A549 (cell line): ENCODE measurements around the gene DCK. TPM values are rescaled to one million over a fixed set of nuclear protein-coding genes. Genes with fewer than 3 reads are reported as not detected.

Experiments
- ATAC-seq, 2 experiments: fragments of 200-7000 bp in 1 of 2; fragments of >200 bp in 1 of 2; cut with Nextera tagmentation in 1 of 2; cut with Tn5 transposase in 1 of 2; 3 replicates each; pipeline versions ENCODE4 v1.8.0 to v1.9.1; 2018 to 2020; ENCODE audit warnings: mild to moderate bottlenecking in 1 of 2, moderate library complexity in 1 of 2
- CTCF ChIA-PET: fragments of 300-600 bp; sonication (Branson Sonifier 250); formaldehyde crosslinking; extraction: SDS; loops from one replicate; lab custom pipeline; 2021; ENCODE audit warnings: antibody characterized with exemption, inconsistent platforms; lab: Yijun Ruan, JAX
- POLR2A ChIA-PET: fragments of 350-600 bp; formaldehyde crosslinking; extraction: SDS; loops from one replicate; lab custom pipeline; 2021; ENCODE audit warnings: antibody characterized with exemption, inconsistent platforms; lab: Yijun Ruan, JAX
- DNase-seq, 2 experiments: peaks; one replicate each; pipeline versions ENCODE4 v3.0.0 to v3.0.0-alpha.2; 2011 to 2016; ENCODE audit warnings: low read depth in 1 of 2, low spot score in 1 of 2
- FAIRE-seq: peaks from 2 replicates; lab custom pipeline; 2011; peaks lifted over from hg19 to GRCh38; lab: Jason Lieb, UNC
- H3K27ac ChIP-seq, 2 experiments: fragments of >200 bp; sonication (Bioruptor Twin); formaldehyde crosslinking; 3 replicates each; pipeline ENCODE4 v1.5.1; 2016 to 2017
- H3K4me1 ChIP-seq: fragments of >200 bp; sonication (Bioruptor Twin); formaldehyde crosslinking; 3 replicates; pipeline ENCODE4 v1.6.1; 2016
- H3K4me2 ChIP-seq: fragments of >200 bp; sonication (Bioruptor Twin); formaldehyde crosslinking; 3 replicates; pipeline ENCODE4 v1.6.1; 2016
- H3K4me3 ChIP-seq: fragments of >200 bp; sonication (Bioruptor Twin); formaldehyde crosslinking; 3 replicates; pipeline ENCODE4 v1.5.1; 2016
- H3K9me3 ChIP-seq: fragments of >200 bp; sonication (Bioruptor Twin); formaldehyde crosslinking; 3 replicates; pipeline ENCODE4 v1.6.1; 2016
- BHLHE40 ChIP-seq: IDR thresholded peaks from 2 replicates; pipeline ENCODE4 v1.6.1; 2012; ENCODE audit warnings: low read depth, low read length, inconsistent platforms
- CBX8 ChIP-seq: fragments of 200-600 bp; sonication (generic); IDR thresholded peaks from 2 replicates; pipeline ENCODE4 v1.6.1; 2016
- CHD4 ChIP-seq: fragments of 200-600 bp; sonication (generic); IDR thresholded peaks from 2 replicates; pipeline ENCODE4 v1.6.1; 2016; ENCODE audit warnings: antibody characterized with exemption, mild to moderate bottlenecking, borderline replicate concordance
- EHF ChIP-seq: fragments of 250-450 bp; sonication (Bioruptor Pico); IDR thresholded peaks from 2 replicates; pipeline ENCODE4 v1.5.0; 2020; ENCODE audit warnings: mild to moderate bottlenecking
- EHMT2 ChIP-seq: fragments of 200-600 bp; sonication (generic); IDR thresholded peaks from 2 replicates; pipeline ENCODE4 v1.6.1; 2016; ENCODE audit warnings: antibody characterized with exemption, low read depth, mild to moderate bottlenecking, moderate library complexity
- EP300 ChIP-seq, 2 experiments: fragments of >200 bp; sonication (Bioruptor Twin); formaldehyde crosslinking; IDR thresholded peaks; 2 replicates in 1 of 2; 3 replicates in 1 of 2; pipeline ENCODE4 v1.6.1; 2016 to 2017
- ESRRA ChIP-seq: fragments of 150-350 bp; IDR thresholded peaks from 2 replicates; pipeline ENCODE4 v1.6.1; 2014; ENCODE audit warnings: mild to moderate bottlenecking, low read length, borderline replicate concordance
- HOXB5 ChIP-seq: fragments of 250-450 bp; sonication (Bioruptor Pico); IDR thresholded peaks from 2 replicates; pipeline ENCODE4 v1.5.0; 2020; ENCODE audit warnings: mild to moderate bottlenecking, moderate library complexity
- JUNB ChIP-seq: fragments of >200 bp; sonication (Bioruptor Twin); formaldehyde crosslinking; IDR thresholded peaks from 2 replicates; pipeline ENCODE4 v1.6.1; 2016
- KDM5A ChIP-seq: fragments of 200-600 bp; sonication (generic); IDR thresholded peaks from 2 replicates; pipeline ENCODE4 v1.6.1; 2016; ENCODE audit warnings: antibody characterized with exemption, mild to moderate bottlenecking
- MAZ ChIP-seq: fragments of 150-350 bp; IDR thresholded peaks from 2 replicates; pipeline ENCODE4 v1.6.1; 2014; ENCODE audit warnings: antibody characterized with exemption, low read depth, low read length, borderline replicate concordance
- NPAS2 ChIP-seq: fragments of 250-450 bp; sonication (Bioruptor Pico); IDR thresholded peaks from 2 replicates; pipeline ENCODE4 v1.8.0; 2022; ENCODE audit warnings: mild to moderate bottlenecking, moderate library complexity, borderline replicate concordance
- PHF8 ChIP-seq: fragments of 200-600 bp; sonication (generic); IDR thresholded peaks from 2 replicates; pipeline ENCODE4 v1.6.1; 2016; ENCODE audit warnings: low read depth, mild to moderate bottlenecking, antibody characterized with exemption, moderate library complexity, borderline replicate concordance
- RCOR1 ChIP-seq: fragments of 150-350 bp; IDR thresholded peaks from 2 replicates; pipeline ENCODE4 v1.6.1; 2014; ENCODE audit warnings: antibody characterized with exemption, low read length, low read depth
- RFX5 ChIP-seq: fragments of 450-650 bp; IDR thresholded peaks from 2 replicates; pipeline ENCODE4 v1.7.1; 2014; ENCODE audit warnings: antibody characterized with exemption, mild to moderate bottlenecking, moderate library complexity
- RNF2 ChIP-seq: fragments of 200-600 bp; sonication (generic); IDR thresholded peaks from 2 replicates; pipeline ENCODE4 v1.6.1; 2016; ENCODE audit warnings: low read depth, mild to moderate bottlenecking, antibody characterized with exemption, moderate library complexity, borderline replicate concordance
- SMC3 ChIP-seq: fragments of >200 bp; sonication (Bioruptor Twin); formaldehyde crosslinking; IDR thresholded peaks from 3 replicates; pipeline ENCODE4 v1.6.1; 2018; ENCODE audit warnings: inconsistent platforms
- TFCP2L1 ChIP-seq: fragments of 250-450 bp; sonication (Bioruptor Pico); IDR thresholded peaks from 2 replicates; pipeline ENCODE4 v1.5.0; 2021; ENCODE audit warnings: mild to moderate bottlenecking
- ZC3H11A ChIP-seq: fragments of 450-650 bp; IDR thresholded peaks from 2 replicates; pipeline ENCODE4 v1.6.1; 2014; ENCODE audit warnings: antibody characterized with exemption, mild to moderate bottlenecking
- ZSCAN20 ChIP-seq: fragments of 250-450 bp; sonication (Bioruptor Pico); IDR thresholded peaks from 2 replicates; pipeline ENCODE4 v1.8.0; 2022; ENCODE audit warnings: mild to moderate bottlenecking, moderate library complexity
- WGBS: methylation state at CpG from one replicate; pipeline ENCODE4 v1.1.6; 2017; ENCODE audit errors: missing lambda C conversion rate; 5-methylcytosine and 5-hydroxymethylcytosine counted together
- polyA plus RNA-seq, 4 experiments: library from polyadenylated mRNA; depleted of rRNA in 3 of 4; stranded (reverse); fragments of >200 nt; fragmentation: RNase III in 1 of 4; extraction: RNeasy Plus Mini Kit Qiagen cat#74134 plus additional on column Dnase treatment in 1 of 4; gene quantifications; 2 replicates in 3 of 4; 3 replicates in 1 of 4; pipeline ENCODE4 v1.2.3, GENCODE V29; 2011 to 2017
- TF ChIP-seq, protein P1 (sequence below): IDR thresholded peaks from 2 replicates; pipeline ENCODE4 v1.6.1; 2012
- TF ChIP-seq, protein P2 (sequence below): fragments of 250-450 bp; sonication (Bioruptor Pico); IDR thresholded peaks from 2 replicates; pipeline ENCODE4 v1.5.0; 2020; ENCODE audit warnings: low read depth, mild to moderate bottlenecking, moderate library complexity
- TF ChIP-seq, protein P3 (sequence below): fragments of >200 bp; sonication (Bioruptor Twin); formaldehyde crosslinking; IDR thresholded peaks from 3 replicates; pipeline ENCODE4 v1.6.1; 2016
- TF ChIP-seq, protein P4 (sequence below): fragments of 450-650 bp; IDR thresholded peaks from 2 replicates; pipeline ENCODE4 v1.6.1; 2014; ENCODE audit warnings: antibody characterized with exemption

The DCK gene
- polyA plus RNA-seq, 2 of the 4 experiments (the other 2 are of a cell fraction): 20.0 to 20.6 TPM

DNA sequence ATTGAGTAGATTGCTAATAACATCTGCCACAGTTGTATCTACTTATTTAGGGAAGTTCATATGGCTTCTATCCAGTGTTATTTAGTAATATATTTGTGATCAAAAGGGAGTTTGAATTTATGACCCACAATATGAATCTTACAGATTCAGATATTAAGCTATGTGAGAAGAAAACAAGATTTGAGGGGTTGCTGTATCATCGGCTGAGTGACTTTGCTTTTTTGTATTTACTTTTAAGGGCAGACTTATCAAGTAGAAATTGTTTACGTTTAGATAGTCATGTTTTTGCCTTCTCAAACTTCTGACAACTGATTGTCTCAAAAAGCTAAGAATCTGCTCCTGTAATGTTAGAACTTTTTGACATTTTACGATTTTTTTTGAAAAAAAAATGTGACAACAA, 17.2 kb upstream of the DCK start:
- H3K4me3 ChIP-seq: no peak overlapping the region
- H3K27ac ChIP-seq: no peak overlapping the region
- ATAC-seq: no peak
- H3K4me1 ChIP-seq: no peaks in the 10 kb centered on the region
- FAIRE-seq: no peak
- 74% methylated on average over 3 of the region's 3 CpGs for WGBS
- DNase-seq: no peak
- TF ChIP-seq, protein P1, sequence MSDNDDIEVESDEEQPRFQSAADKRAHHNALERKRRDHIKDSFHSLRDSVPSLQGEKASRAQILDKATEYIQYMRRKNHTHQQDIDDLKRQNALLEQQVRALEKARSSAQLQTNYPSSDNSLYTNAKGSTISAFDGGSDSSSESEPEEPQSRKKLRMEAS: no peak
- TF ChIP-seq ZSCAN20 (CRISPR knock-in tag) (no peak), EHF (CRISPR knock-in tag) (no peak), ESRRA (no peak), RNF2 (no peak), EP300 (IDR thresholded peaks at IDR 0.05) (no peak), RFX5 (no peak), CBX8 (no peak), EHMT2 (no peak), JUNB (no peak), ZC3H11A (no peak), NPAS2 (CRISPR knock-in tag) (no peak), KDM5A (no peak), TFCP2L1 (CRISPR knock-in tag) (no peak)
- TF ChIP-seq, protein P2, sequence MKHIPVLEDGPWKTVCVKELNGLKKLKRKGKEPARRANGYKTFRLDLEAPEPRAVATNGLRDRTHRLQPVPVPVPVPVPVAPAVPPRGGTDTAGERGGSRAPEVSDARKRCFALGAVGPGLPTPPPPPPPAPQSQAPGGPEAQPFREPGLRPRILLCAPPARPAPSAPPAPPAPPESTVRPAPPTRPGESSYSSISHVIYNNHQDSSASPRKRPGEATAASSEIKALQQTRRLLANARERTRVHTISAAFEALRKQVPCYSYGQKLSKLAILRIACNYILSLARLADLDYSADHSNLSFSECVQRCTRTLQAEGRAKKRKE (CRISPR knock-in tag): no peak
- TF ChIP-seq, protein P3, sequence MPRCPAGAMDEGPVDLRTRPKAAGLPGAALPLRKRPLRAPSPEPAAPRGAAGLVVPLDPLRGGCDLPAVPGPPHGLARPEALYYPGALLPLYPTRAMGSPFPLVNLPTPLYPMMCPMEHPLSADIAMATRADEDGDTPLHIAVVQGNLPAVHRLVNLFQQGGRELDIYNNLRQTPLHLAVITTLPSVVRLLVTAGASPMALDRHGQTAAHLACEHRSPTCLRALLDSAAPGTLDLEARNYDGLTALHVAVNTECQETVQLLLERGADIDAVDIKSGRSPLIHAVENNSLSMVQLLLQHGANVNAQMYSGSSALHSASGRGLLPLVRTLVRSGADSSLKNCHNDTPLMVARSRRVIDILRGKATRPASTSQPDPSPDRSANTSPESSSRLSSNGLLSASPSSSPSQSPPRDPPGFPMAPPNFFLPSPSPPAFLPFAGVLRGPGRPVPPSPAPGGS: no peak
- TF ChIP-seq, protein P4, sequence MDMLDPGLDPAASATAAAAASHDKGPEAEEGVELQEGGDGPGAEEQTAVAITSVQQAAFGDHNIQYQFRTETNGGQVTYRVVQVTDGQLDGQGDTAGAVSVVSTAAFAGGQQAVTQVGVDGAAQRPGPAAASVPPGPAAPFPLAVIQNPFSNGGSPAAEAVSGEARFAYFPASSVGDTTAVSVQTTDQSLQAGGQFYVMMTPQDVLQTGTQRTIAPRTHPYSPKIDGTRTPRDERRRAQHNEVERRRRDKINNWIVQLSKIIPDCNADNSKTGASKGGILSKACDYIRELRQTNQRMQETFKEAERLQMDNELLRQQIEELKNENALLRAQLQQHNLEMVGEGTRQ: no peak
- TF ChIP-seq, all 56 proteins: peak for 0
- ChIA-PET POLR2A (no interaction called here), CTCF (interaction anchor here (1.5 kb wide), 1 partner anchor 324 kb away, joined by 3 read pairs; no protein-coding TSS in a partner anchor)
- no peak overlapping the region for H3K4me2 ChIP-seq
- no peaks in the 10 kb centered on the region for H3K9me3 ChIP-seq

DNA sequence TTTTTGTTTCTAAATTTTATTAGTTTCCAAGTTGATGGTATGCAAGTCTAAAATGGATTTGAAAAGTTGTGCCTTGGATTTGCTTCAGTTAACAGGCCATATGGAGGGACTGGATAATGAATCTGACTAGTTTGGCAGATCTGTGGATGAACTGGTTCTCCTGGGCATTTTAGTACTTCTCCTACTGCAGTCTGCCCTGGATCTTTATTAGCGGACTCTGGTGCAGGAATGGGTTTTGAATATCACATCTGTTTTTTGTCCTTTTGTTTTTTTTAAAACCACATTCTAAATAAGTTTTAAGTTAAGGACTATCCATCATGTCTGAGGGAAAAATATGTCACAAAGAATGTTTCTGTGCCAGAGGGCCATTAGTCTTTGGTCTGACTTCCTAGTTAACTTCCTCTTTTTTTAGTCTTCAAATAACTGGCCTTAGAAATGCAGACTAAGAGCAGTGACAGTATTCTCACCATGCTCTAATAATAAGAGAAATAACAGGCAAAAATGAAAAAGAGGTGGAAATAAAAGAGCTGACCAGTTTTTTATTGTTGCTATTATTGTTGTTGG, 13.9 kb upstream of the DCK start:
- no peak overlapping the region for H3K27ac ChIP-seq
- ATAC-seq (no peak), DNase-seq (no peak), FAIRE-seq (no peak)
- no peaks in the 10 kb centered on the region for H3K9me3 ChIP-seq
- H3K4me2 ChIP-seq: no peak overlapping the region
- ChIA-PET CTCF (no interaction called here), POLR2A (no interaction called here)
- 96% methylated on average over 1 of the region's 1 CpG for WGBS
- no peak overlapping the region for H3K4me3 ChIP-seq
- no peak for TF ChIP-seq CHD4
- TF ChIP-seq SMC3: no peak
- TF ChIP-seq CBX8: no peak
- no peak for TF ChIP-seq RCOR1
- TF ChIP-seq MAZ: no peak
- TF ChIP-seq PHF8: no peak
- TF ChIP-seq ESRRA: no peak
- TF ChIP-seq BHLHE40: no peak
- no peak for TF ChIP-seq JUNB
- TF ChIP-seq HOXB5 (CRISPR knock-in tag): no peak
- TF ChIP-seq, protein P4: no peak
- H3K4me1 ChIP-seq: no peaks in the 10 kb centered on the region
